ENCODE measurements around the gene MTF2.
"Not testable (repeated sequence)": the region's sequence is repeated elsewhere in the genome, so short reads cannot be mapped to it uniquely, and the experiment has no call there.

The MTF2 gene

GRCh38 chr1:93143136-93143535, 64.1 kb downstream of the MTF2 start:
- DNase-seq: no peak

GRCh38 chr1:93143769-93144168, 64.7 kb downstream of the MTF2 start:
- DNase-seq: no peak

- no peak for DNase-seq
These were observed 68.9 kb downstream of the MTF2 start for GRCh38 chr1:93148001-93148400.

GRCh38 chr1:93150729-93151128, 71.6 kb downstream of the MTF2 start:
- DNase-seq: no peak

- no peak for DNase-seq
These were observed 72.4 kb downstream of the MTF2 start for GRCh38 chr1:93151474-93151873.

GRCh38 chr1:93152835-93153234, 73.8 kb downstream of the MTF2 start:
- no peak for DNase-seq

- no peak for DNase-seq
These were observed 75.8 kb downstream of the MTF2 start for GRCh38 chr1:93154898-93155297.

GRCh38 chr1:93155335-93155734, 76.3 kb downstream of the MTF2 start:
- no peak for DNase-seq

GRCh38 chr1:93159337-93159736, 80.3 kb downstream of the MTF2 start:
- no peak for DNase-seq

- not testable (repeated sequence) for DNase-seq
These were observed 84.2 kb downstream of the MTF2 start for GRCh38 chr1:93163314-93163713.

- no peak for DNase-seq
These were observed 85.7 kb downstream of the MTF2 start for GRCh38 chr1:93164816-93165215.

- DNase-seq: not testable (repeated sequence)
These were observed 86.8 kb downstream of the MTF2 start for GRCh38 chr1:93165895-93166294.

- DNase-seq: no peak
These were observed 87.9 kb downstream of the MTF2 start for GRCh38 chr1:93167006-93167405.

GRCh38 chr1:93170141-93170678, 91.1 kb downstream of the MTF2 start:
- not testable (repeated sequence) for DNase-seq

- no peak for DNase-seq
These were observed 92.5 kb downstream of the MTF2 start for GRCh38 chr1:93171549-93172034.

GRCh38 chr1:93172778-93173177, 93.7 kb downstream of the MTF2 start:
- no peak for DNase-seq

- not testable (repeated sequence) for DNase-seq
These were observed 95.6 kb downstream of the MTF2 start for GRCh38 chr1:93174638-93175037.

GRCh38 chr1:93177991-93178390, 98.9 kb downstream of the MTF2 start:
- no peak for DNase-seq

GRCh38 chr1:93178418-93178817, 99.3 kb downstream of the MTF2 start:
- DNase-seq: no peak

- DNase-seq: peak; percentile 96
These were observed 101.0 kb downstream of the MTF2 start, which contains the start of gene TMED5 for GRCh38 chr1:93179886-93180722. TMED5 (minus strand) TSS chr1:93180413; CDS start chr1:93180242, 171 bp downstream.

- DNase-seq: peak; percentile 67
These were observed 101.9 kb downstream of the MTF2 start, which contains the start of gene CCDC18 for GRCh38 chr1:93180723-93181613. CCDC18 (plus strand) TSS chr1:93180724; CDS start chr1:93183362, 2,638 bp downstream.

GRCh38 chr1:93186667-93187066, 107.6 kb downstream of the MTF2 start:
- DNase-seq: no peak

All from CD4-positive, alpha-beta T cell treated with Interleukin-6 for 4 hours (primary cell).